A549 (cell line): ENCODE measurements around the gene RASGEF1C. TPM values are rescaled to one million over a fixed set of nuclear protein-coding genes. Genes with fewer than 3 reads are reported as not detected.

Experiments
- ATAC-seq, 2 experiments: fragments of 200-7000 bp in 1 of 2; fragments of >200 bp in 1 of 2; cut with Nextera tagmentation in 1 of 2; cut with Tn5 transposase in 1 of 2; 3 replicates each; pipeline versions ENCODE4 v1.8.0 to v1.9.1; 2018 to 2020; ENCODE audit warnings: mild to moderate bottlenecking in 1 of 2, moderate library complexity in 1 of 2
- CTCF ChIA-PET: fragments of 300-600 bp; sonication (Branson Sonifier 250); formaldehyde crosslinking; extraction: SDS; loops from one replicate; lab custom pipeline; 2021; ENCODE audit warnings: antibody characterized with exemption, inconsistent platforms; lab: Yijun Ruan, JAX
- POLR2A ChIA-PET: fragments of 350-600 bp; formaldehyde crosslinking; extraction: SDS; loops from one replicate; lab custom pipeline; 2021; ENCODE audit warnings: antibody characterized with exemption, inconsistent platforms; lab: Yijun Ruan, JAX
- DNase-seq, 2 experiments: peaks; one replicate each; pipeline versions ENCODE4 v3.0.0 to v3.0.0-alpha.2; 2011 to 2016; ENCODE audit warnings: low read depth in 1 of 2, low spot score in 1 of 2
- FAIRE-seq: peaks from 2 replicates; lab custom pipeline; 2011; peaks lifted over from hg19 to GRCh38; lab: Jason Lieb, UNC
- H3K27ac ChIP-seq, 2 experiments: fragments of >200 bp; sonication (Bioruptor Twin); formaldehyde crosslinking; 3 replicates each; pipeline ENCODE4 v1.5.1; 2016 to 2017
- H3K4me1 ChIP-seq: fragments of >200 bp; sonication (Bioruptor Twin); formaldehyde crosslinking; 3 replicates; pipeline ENCODE4 v1.6.1; 2016
- H3K4me2 ChIP-seq: fragments of >200 bp; sonication (Bioruptor Twin); formaldehyde crosslinking; 3 replicates; pipeline ENCODE4 v1.6.1; 2016
- H3K4me3 ChIP-seq: fragments of >200 bp; sonication (Bioruptor Twin); formaldehyde crosslinking; 3 replicates; pipeline ENCODE4 v1.5.1; 2016
- H3K9me3 ChIP-seq: fragments of >200 bp; sonication (Bioruptor Twin); formaldehyde crosslinking; 3 replicates; pipeline ENCODE4 v1.6.1; 2016
- BHLHE40 ChIP-seq: IDR thresholded peaks from 2 replicates; pipeline ENCODE4 v1.6.1; 2012; ENCODE audit warnings: low read depth, low read length, inconsistent platforms
- CBX2 ChIP-seq: fragments of 200-600 bp; sonication (generic); IDR thresholded peaks from 2 replicates; pipeline ENCODE4 v1.6.1; 2016; ENCODE audit warnings: low read depth, mild to moderate bottlenecking, borderline replicate concordance
- CEBPB ChIP-seq, 2 experiments: fragments of >200 bp in 1 of 2; sonication (Bioruptor Twin) in 1 of 2; formaldehyde crosslinking in 1 of 2; IDR thresholded peaks; 2 replicates each; pipeline ENCODE4 v1.6.1; 2012 to 2016
- CHD2 ChIP-seq: fragments of 150-350 bp; IDR thresholded peaks from 2 replicates; pipeline ENCODE4 v1.6.1; 2014; ENCODE audit warnings: low read length; ENCODE audit not compliant: partially characterized antibody
- E2F6 ChIP-seq: IDR thresholded peaks from 2 replicates; pipeline ENCODE4 v1.6.1; 2012; ENCODE audit warnings: low read depth, borderline replicate concordance
- EHF ChIP-seq: fragments of 250-450 bp; sonication (Bioruptor Pico); IDR thresholded peaks from 2 replicates; pipeline ENCODE4 v1.5.0; 2020; ENCODE audit warnings: mild to moderate bottlenecking
- EHMT2 ChIP-seq: fragments of 200-600 bp; sonication (generic); IDR thresholded peaks from 2 replicates; pipeline ENCODE4 v1.6.1; 2016; ENCODE audit warnings: antibody characterized with exemption, low read depth, mild to moderate bottlenecking, moderate library complexity
- FOXS1 ChIP-seq: fragments of 250-450 bp; sonication (Bioruptor Pico); IDR thresholded peaks from 2 replicates; pipeline ENCODE4 v1.5.0; 2020; ENCODE audit warnings: mild to moderate bottlenecking, moderate library complexity
- GATA3 ChIP-seq: IDR thresholded peaks from 2 replicates; pipeline ENCODE4 v1.6.1; 2012; ENCODE audit warnings: borderline replicate concordance
- HDAC2 ChIP-seq: fragments of 200-600 bp; sonication (generic); IDR thresholded peaks from 2 replicates; pipeline ENCODE4 v1.6.1; 2016
- HMGXB4 ChIP-seq: fragments of 250-450 bp; sonication (Bioruptor Pico); IDR thresholded peaks from 2 replicates; pipeline ENCODE4 v1.5.0; 2021; ENCODE audit warnings: mild to moderate bottlenecking, moderate library complexity, borderline replicate concordance
- HOXA7 ChIP-seq: fragments of 250-450 bp; sonication (Bioruptor Pico); IDR thresholded peaks from 2 replicates; pipeline ENCODE4 v1.5.0; 2020; ENCODE audit warnings: mild to moderate bottlenecking, moderate library complexity
- HOXB5 ChIP-seq: fragments of 250-450 bp; sonication (Bioruptor Pico); IDR thresholded peaks from 2 replicates; pipeline ENCODE4 v1.5.0; 2020; ENCODE audit warnings: mild to moderate bottlenecking, moderate library complexity
- JUN ChIP-seq, 2 experiments: fragments of >200 bp; sonication (Bioruptor Twin); formaldehyde crosslinking; IDR thresholded peaks; 2 replicates in 1 of 2; 3 replicates in 1 of 2; pipeline ENCODE4 v1.6.1; 2016 to 2017
- JUNB ChIP-seq: fragments of >200 bp; sonication (Bioruptor Twin); formaldehyde crosslinking; IDR thresholded peaks from 2 replicates; pipeline ENCODE4 v1.6.1; 2016
- KDM1A ChIP-seq: fragments of 200-600 bp; sonication (generic); IDR thresholded peaks from 2 replicates; pipeline ENCODE4 v1.6.1; 2016; ENCODE audit warnings: low read depth, mild to moderate bottlenecking
- MAZ ChIP-seq: fragments of 150-350 bp; IDR thresholded peaks from 2 replicates; pipeline ENCODE4 v1.6.1; 2014; ENCODE audit warnings: antibody characterized with exemption, low read depth, low read length, borderline replicate concordance
- NFE2L2 ChIP-seq: fragments of 150-350 bp; conservative IDR thresholded peaks from 2 replicates; pipeline ENCODE4 v1.6.1; 2014; ENCODE audit warnings: low read length
- NR3C1 ChIP-seq: fragments of >200 bp; sonication (Bioruptor Twin); formaldehyde crosslinking; IDR thresholded peaks from 3 replicates; pipeline ENCODE4 v1.6.1; 2017
- PHF8 ChIP-seq: fragments of 200-600 bp; sonication (generic); IDR thresholded peaks from 2 replicates; pipeline ENCODE4 v1.6.1; 2016; ENCODE audit warnings: low read depth, mild to moderate bottlenecking, antibody characterized with exemption, moderate library complexity, borderline replicate concordance
- RARB ChIP-seq: fragments of 250-450 bp; sonication (Bioruptor Pico); IDR thresholded peaks from 2 replicates; pipeline ENCODE4 v1.8.0; 2021; ENCODE audit warnings: mild to moderate bottlenecking, moderate library complexity
- RCOR1 ChIP-seq: fragments of 150-350 bp; IDR thresholded peaks from 2 replicates; pipeline ENCODE4 v1.6.1; 2014; ENCODE audit warnings: antibody characterized with exemption, low read length, low read depth
- RNF2 ChIP-seq: fragments of 200-600 bp; sonication (generic); IDR thresholded peaks from 2 replicates; pipeline ENCODE4 v1.6.1; 2016; ENCODE audit warnings: low read depth, mild to moderate bottlenecking, antibody characterized with exemption, moderate library complexity, borderline replicate concordance
- SMC3 ChIP-seq: fragments of >200 bp; sonication (Bioruptor Twin); formaldehyde crosslinking; IDR thresholded peaks from 3 replicates; pipeline ENCODE4 v1.6.1; 2018; ENCODE audit warnings: inconsistent platforms
- ZFP36 ChIP-seq: fragments of 450-650 bp; IDR thresholded peaks from 2 replicates; pipeline ENCODE4 v1.6.1; 2014; ENCODE audit warnings: borderline replicate concordance; ENCODE audit not compliant: partially characterized antibody
- ZNF302 ChIP-seq: fragments of 250-450 bp; sonication (Bioruptor Pico); IDR thresholded peaks from 2 replicates; pipeline ENCODE4 v1.9.0; 2021; ENCODE audit warnings: inconsistent platforms, mild to moderate bottlenecking, moderate library complexity
- ZSCAN20 ChIP-seq: fragments of 250-450 bp; sonication (Bioruptor Pico); IDR thresholded peaks from 2 replicates; pipeline ENCODE4 v1.8.0; 2022; ENCODE audit warnings: mild to moderate bottlenecking, moderate library complexity
- WGBS: methylation state at CpG from one replicate; pipeline ENCODE4 v1.1.6; 2017; ENCODE audit errors: missing lambda C conversion rate; 5-methylcytosine and 5-hydroxymethylcytosine counted together
- polyA plus RNA-seq, 4 experiments: library from polyadenylated mRNA; depleted of rRNA in 3 of 4; stranded (reverse); fragments of >200 nt; fragmentation: RNase III in 1 of 4; extraction: RNeasy Plus Mini Kit Qiagen cat#74134 plus additional on column Dnase treatment in 1 of 4; gene quantifications; 2 replicates in 3 of 4; 3 replicates in 1 of 4; pipeline ENCODE4 v1.2.3, GENCODE V29; 2011 to 2017
- TF ChIP-seq, protein P1 (sequence below): fragments of 250-450 bp; sonication (Bioruptor Pico); IDR thresholded peaks from 2 replicates; pipeline ENCODE4 v1.5.0; 2020; ENCODE audit warnings: low read depth, mild to moderate bottlenecking, moderate library complexity
- TF ChIP-seq, protein P2 (sequence below): fragments of 450-650 bp; IDR thresholded peaks from 2 replicates; pipeline ENCODE4 v1.6.1; 2014; ENCODE audit warnings: antibody characterized with exemption
- TF ChIP-seq, protein P3 (sequence below): fragments of >200 bp; sonication (Bioruptor Twin); formaldehyde crosslinking; IDR thresholded peaks from 2 replicates; pipeline ENCODE4 v1.6.1; 2016

RASGEF1C gene
- polyA plus RNA-seq, 2 of the 4 experiments (the other 2 are of a cell fraction): 0.12 TPM; not detected in 1

- CTCF ChIA-PET: interaction anchor here (2.2 kb wide), 1 partner anchor 12 kb away, joined by 10 read pairs; no protein-coding TSS in a partner anchor
- POLR2A ChIA-PET: no interaction called here
- WGBS: 87% methylated on average over 11 of the region's 11 CpGs
- ATAC-seq (no peak), DNase-seq (no peak), FAIRE-seq (no peak)
- Histone ChIP-seq H3K27ac (no peak overlapping the region), H3K4me2 (no peak overlapping the region), H3K4me3 (no peak overlapping the region), H3K4me1 (no peaks in the 10 kb centered on the region), H3K9me3 (peaks cover 86% of the 10 kb centered on the region)
- TF ChIP-seq HMGXB4 (CRISPR knock-in tag) (no peak), BHLHE40 (no peak), JUN (IDR thresholded peaks at IDR 0.05) (no peak), RARB (CRISPR knock-in tag) (no peak), RNF2 (no peak), EHF (CRISPR knock-in tag) (no peak), EHMT2 (no peak), HOXB5 (no peak), ZNF302 (CRISPR knock-in tag) (no peak), JUNB (no peak), GATA3 (no peak), RCOR1 (no peak), CEBPB (IDR thresholded peaks at IDR 0.05) (no peak), SMC3 (no peak), CBX2 (no peak), ZFP36 (no peak), E2F6 (no peak)
These were observed 13.0 kb upstream of the RASGEF1C start for GRCh38 chr5:180222056-180222455.

DNA sequence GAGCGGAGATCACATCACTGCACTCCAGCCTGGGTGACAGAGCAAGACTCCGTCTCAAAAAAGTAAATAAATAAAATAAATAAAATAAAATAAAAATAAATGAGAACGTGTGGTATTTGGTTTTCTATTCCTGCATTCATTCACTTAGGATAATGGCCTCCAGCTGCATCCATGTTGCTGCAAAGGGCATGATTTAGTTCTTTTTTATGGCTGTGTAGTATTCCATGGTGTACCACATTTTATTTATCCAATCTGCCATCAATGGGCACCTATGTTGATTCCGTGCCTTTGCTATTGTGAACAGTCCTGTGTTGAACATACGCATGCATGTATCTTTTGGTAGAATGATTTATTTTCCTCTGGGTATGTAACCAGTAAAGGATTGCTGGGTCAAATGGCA, 8.8 kb upstream of the RASGEF1C start:
- peaks cover 59% of the 10 kb centered on the region for H3K9me3 ChIP-seq
- ChIA-PET CTCF (no interaction called here), POLR2A (no interaction called here)
- ATAC-seq (no peak), FAIRE-seq (no peak)
- TF ChIP-seq RCOR1: no peak
- no peak for TF ChIP-seq KDM1A
- TF ChIP-seq MAZ: no peak
- TF ChIP-seq JUNB: no peak
- no peak for TF ChIP-seq HDAC2
- TF ChIP-seq SMC3: no peak
- TF ChIP-seq, protein P1, sequence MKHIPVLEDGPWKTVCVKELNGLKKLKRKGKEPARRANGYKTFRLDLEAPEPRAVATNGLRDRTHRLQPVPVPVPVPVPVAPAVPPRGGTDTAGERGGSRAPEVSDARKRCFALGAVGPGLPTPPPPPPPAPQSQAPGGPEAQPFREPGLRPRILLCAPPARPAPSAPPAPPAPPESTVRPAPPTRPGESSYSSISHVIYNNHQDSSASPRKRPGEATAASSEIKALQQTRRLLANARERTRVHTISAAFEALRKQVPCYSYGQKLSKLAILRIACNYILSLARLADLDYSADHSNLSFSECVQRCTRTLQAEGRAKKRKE (CRISPR knock-in tag): no peak
- TF ChIP-seq FOXS1 (CRISPR knock-in tag): no peak
- TF ChIP-seq NFE2L2: no peak
- no peak for TF ChIP-seq JUN (IDR thresholded peaks at IDR 0.05)
- no peak for TF ChIP-seq ZSCAN20
- TF ChIP-seq HOXA7: no peak
- no peak for TF ChIP-seq RNF2
- TF ChIP-seq, protein P2, sequence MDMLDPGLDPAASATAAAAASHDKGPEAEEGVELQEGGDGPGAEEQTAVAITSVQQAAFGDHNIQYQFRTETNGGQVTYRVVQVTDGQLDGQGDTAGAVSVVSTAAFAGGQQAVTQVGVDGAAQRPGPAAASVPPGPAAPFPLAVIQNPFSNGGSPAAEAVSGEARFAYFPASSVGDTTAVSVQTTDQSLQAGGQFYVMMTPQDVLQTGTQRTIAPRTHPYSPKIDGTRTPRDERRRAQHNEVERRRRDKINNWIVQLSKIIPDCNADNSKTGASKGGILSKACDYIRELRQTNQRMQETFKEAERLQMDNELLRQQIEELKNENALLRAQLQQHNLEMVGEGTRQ: no peak
- TF ChIP-seq NR3C1: no peak
- TF ChIP-seq, protein P3, sequence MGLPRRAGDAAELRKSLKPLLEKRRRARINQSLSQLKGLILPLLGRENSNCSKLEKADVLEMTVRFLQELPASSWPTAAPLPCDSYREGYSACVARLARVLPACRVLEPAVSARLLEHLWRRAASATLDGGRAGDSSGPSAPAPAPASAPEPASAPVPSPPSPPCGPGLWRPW: no peak
- TF ChIP-seq PHF8: no peak
- no peak for TF ChIP-seq CHD2
- TF ChIP-seq, all 56 proteins: peak for 0
- Histone ChIP-seq H3K4me2 (no peak overlapping the region), H3K4me3 (no peak overlapping the region), H3K4me1 (no peaks in the 10 kb centered on the region), H3K27ac (no peak overlapping the region)
- 42% methylated on average over 5 of the region's 5 CpGs for WGBS
- DNase-seq: no peak
